ENCODE measurements around the gene C11orf58.
A peak's percentile ranks its signal among the peaks of the same experiment; 100 is the strongest.

Gene C11orf58

GRCh38 chr11:16738193-16738946, at the start of gene C11orf58:
TSS of gene C11orf58 (plus strand) at chr11:16738647. CDS start at chr11:16738779, 132 bp downstream.
- peak; percentile 93 to 96 for DNase-seq

GRCh38 chr11:16690086-16690485, 48.4 kb upstream of the C11orf58 start:
- DNase-seq: no peak

GRCh38 chr11:16703795-16704194, 34.7 kb upstream of the C11orf58 start:
- DNase-seq: no peak

- DNase-seq: no peak
Measured at GRCh38 chr11:16713594-16713993, 24.9 kb upstream of the C11orf58 start.

GRCh38 chr11:16722581-16723344, 15.7 kb upstream of the C11orf58 start:
- DNase-seq: no peak

GRCh38 chr11:16727806-16728205, 10.6 kb upstream of the C11orf58 start:
- DNase-seq: no peak

- DNase-seq: no peak
Measured at GRCh38 chr11:16737818-16738192, 642 bp upstream of the C11orf58 start.

- no peak for DNase-seq
Measured at GRCh38 chr11:16738947-16739815, 734 bp downstream of the C11orf58 start.

GRCh38 chr11:16741473-16741872, 3.0 kb downstream of the C11orf58 start:
- no peak for DNase-seq

- DNase-seq: no peak
Measured at GRCh38 chr11:16743478-16743877, 5.0 kb downstream of the C11orf58 start.

GRCh38 chr11:16744128-16744725, 5.8 kb downstream of the C11orf58 start:
- no peak for DNase-seq

GRCh38 chr11:16745950-16746605, 7.6 kb downstream of the C11orf58 start:
- DNase-seq: no peak

GRCh38 chr11:16749092-16749491, 10.6 kb downstream of the C11orf58 start:
- no peak for DNase-seq

- DNase-seq: no peak
Measured at GRCh38 chr11:16749666-16750065, 11.2 kb downstream of the C11orf58 start.

- no peak for DNase-seq
Measured at GRCh38 chr11:16750417-16750816, 12.0 kb downstream of the C11orf58 start.

- DNase-seq: no peak
Measured at GRCh38 chr11:16758382-16759024, 20.1 kb downstream of the C11orf58 start.

GRCh38 chr11:16759857-16760508, 21.5 kb downstream of the C11orf58 start:
- DNase-seq: no peak

GRCh38 chr11:16763746-16764145, 25.3 kb downstream of the C11orf58 start:
- DNase-seq: no peak

GRCh38 chr11:16764888-16765287, 26.4 kb downstream of the C11orf58 start:
- no peak for DNase-seq

GRCh38 chr11:16767137-16767536, 28.7 kb downstream of the C11orf58 start:
- no peak for DNase-seq

GRCh38 chr11:16767957-16768356, 29.5 kb downstream of the C11orf58 start:
- DNase-seq: no peak
